Fibroblast of skin of left biceps (primary cell): ENCODE measurements around the gene CTXN2.

ENCODE experiments used
- DNase-seq, 2 experiments: peaks; one replicate each; pipeline ENCODE4 v3.0.0-alpha.2; 2013; ENCODE audit warnings: low read depth in 2 of 2

The CTXN2 gene

GRCh38 chr15:48222627-48223026, 31.2 kb downstream of the CTXN2 start:
- DNase-seq = no peak

GRCh38 chr15:48225771-48226170, 34.3 kb downstream of the CTXN2 start:
- no peak for DNase-seq

- no peak for DNase-seq
Measured at GRCh38 chr15:48230498-48230897, 39.0 kb downstream of the CTXN2 start.

GRCh38 chr15:48233246-48233645, 41.8 kb downstream of the CTXN2 start:
- no peak for DNase-seq

GRCh38 chr15:48239334-48239733, 47.9 kb downstream of the CTXN2 start:
- DNase-seq = no peak

GRCh38 chr15:48242015-48242414, 50.5 kb downstream of the CTXN2 start:
- DNase-seq = no peak

GRCh38 chr15:48242535-48242934, 51.1 kb downstream of the CTXN2 start:
- DNase-seq = no peak

- DNase-seq = peak in 1 of 2 experiments; percentile 4
Measured at GRCh38 chr15:48244921-48245320, 53.5 kb downstream of the CTXN2 start.

- DNase-seq = no peak
Measured at GRCh38 chr15:48248414-48248813, 56.9 kb downstream of the CTXN2 start.

GRCh38 chr15:48250640-48251076, 59.2 kb downstream of the CTXN2 start:
- DNase-seq = peak; percentile 62 to 69

GRCh38 chr15:48253172-48253571, 61.7 kb downstream of the CTXN2 start:
- no peak for DNase-seq
